Ishikawa (cell line): ENCODE measurements around the gene MLN.

Experiments used
- CEBPB ChIP-seq: IDR thresholded peaks from 2 replicates; pipeline ENCODE4 v1.6.1; 2012
- EP300 ChIP-seq: IDR thresholded peaks from 2 replicates; pipeline ENCODE4 v1.6.1; 2012; ENCODE audit warnings: borderline replicate concordance
- TAF1 ChIP-seq: IDR thresholded peaks from 2 replicates; pipeline ENCODE4 v1.6.1; 2012; ENCODE audit warnings: low read depth, mild to moderate bottlenecking
- TF ChIP-seq, protein P1 (sequence below): IDR thresholded peaks from 2 replicates; pipeline ENCODE4 v1.6.1; 2012
- TF ChIP-seq, protein P2 (sequence below): IDR thresholded peaks from 2 replicates; pipeline ENCODE4 v1.6.1; 2012; ENCODE audit warnings: low read depth, mild to moderate bottlenecking

DNA sequence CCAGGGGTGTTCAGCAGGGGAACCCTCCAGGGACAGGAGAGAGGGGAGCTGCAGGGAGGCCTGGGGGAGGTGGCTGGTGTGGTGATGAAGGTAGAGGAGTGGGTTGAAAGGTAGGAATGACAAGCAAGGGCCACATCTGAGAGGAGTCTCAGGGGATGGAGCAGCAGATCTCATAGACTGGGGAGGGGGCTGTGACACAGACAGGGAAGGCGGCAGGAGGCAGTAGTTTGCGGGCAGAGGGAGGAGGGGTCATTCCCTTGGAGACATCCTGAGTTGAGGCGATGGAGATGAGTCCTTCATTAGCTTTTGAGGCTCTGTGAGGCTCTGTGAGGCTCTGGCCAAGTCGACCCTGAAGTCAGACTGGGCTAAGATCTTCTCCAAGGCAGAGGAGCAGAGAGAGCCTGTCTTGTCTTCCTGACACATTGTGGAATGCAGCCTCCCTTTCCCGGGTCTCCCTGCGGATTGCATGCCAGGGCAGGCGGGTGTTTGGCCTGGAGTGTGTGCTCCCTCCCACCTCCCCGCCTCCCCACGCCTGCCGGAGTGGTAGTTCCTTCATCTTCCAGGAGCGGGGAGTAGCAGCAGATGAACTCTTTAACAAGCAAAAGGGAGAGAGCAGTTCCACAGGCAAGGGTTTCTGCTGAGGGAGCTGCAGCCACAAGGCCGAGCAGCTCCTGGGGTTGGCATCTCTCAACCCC lies 34.3 kb upstream of the MLN start:
- TF ChIP-seq TAF1 = no peak
- no peak for TF ChIP-seq EP300
- TF ChIP-seq CEBPB = no peak
- TF ChIP-seq, protein P1, sequence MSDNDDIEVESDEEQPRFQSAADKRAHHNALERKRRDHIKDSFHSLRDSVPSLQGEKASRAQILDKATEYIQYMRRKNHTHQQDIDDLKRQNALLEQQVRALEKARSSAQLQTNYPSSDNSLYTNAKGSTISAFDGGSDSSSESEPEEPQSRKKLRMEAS = no peak
- TF ChIP-seq, protein P2, sequence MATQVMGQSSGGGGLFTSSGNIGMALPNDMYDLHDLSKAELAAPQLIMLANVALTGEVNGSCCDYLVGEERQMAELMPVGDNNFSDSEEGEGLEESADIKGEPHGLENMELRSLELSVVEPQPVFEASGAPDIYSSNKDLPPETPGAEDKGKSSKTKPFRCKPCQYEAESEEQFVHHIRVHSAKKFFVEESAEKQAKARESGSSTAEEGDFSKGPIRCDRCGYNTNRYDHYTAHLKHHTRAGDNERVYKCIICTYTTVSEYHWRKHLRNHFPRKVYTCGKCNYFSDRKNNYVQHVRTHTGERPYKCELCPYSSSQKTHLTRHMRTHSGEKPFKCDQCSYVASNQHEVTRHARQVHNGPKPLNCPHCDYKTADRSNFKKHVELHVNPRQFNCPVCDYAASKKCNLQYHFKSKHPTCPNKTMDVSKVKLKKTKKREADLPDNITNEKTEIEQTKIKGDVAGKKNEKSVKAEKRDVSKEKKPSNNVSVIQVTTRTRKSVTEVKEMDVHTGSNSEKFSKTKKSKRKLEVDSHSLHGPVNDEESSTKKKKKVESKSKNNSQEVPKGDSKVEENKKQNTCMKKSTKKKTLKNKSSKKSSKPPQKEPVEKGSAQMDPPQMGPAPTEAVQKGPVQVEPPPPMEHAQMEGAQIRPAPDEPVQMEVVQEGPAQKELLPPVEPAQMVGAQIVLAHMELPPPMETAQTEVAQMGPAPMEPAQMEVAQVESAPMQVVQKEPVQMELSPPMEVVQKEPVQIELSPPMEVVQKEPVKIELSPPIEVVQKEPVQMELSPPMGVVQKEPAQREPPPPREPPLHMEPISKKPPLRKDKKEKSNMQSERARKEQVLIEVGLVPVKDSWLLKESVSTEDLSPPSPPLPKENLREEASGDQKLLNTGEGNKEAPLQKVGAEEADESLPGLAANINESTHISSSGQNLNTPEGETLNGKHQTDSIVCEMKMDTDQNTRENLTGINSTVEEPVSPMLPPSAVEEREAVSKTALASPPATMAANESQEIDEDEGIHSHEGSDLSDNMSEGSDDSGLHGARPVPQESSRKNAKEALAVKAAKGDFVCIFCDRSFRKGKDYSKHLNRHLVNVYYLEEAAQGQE = no peak
